Hepatocyte (in vitro differentiated cells): Measurements from ENCODE around the gene BCL7B.

ENCODE experiments used
- EZH2phosphoT487 ChIP-seq: fragments of 200-600 bp; sonication (generic); IDR thresholded peaks from one replicate; pipeline ENCODE4 v1.6.1; 2018; ENCODE audit warnings: antibody characterized with exemption, mild to moderate bottlenecking, low read depth, moderate library complexity; ENCODE audit not compliant: unreplicated experiment, severe bottlenecking
- TF ChIP-seq, protein P1 (sequence below): fragments of 200-600 bp; sonication (generic); IDR thresholded peaks from 2 replicates; pipeline ENCODE4 v1.5.1; 2016; ENCODE audit warnings: antibody characterized with exemption, mild to moderate bottlenecking; ENCODE audit not compliant: poor library complexity

DNA sequence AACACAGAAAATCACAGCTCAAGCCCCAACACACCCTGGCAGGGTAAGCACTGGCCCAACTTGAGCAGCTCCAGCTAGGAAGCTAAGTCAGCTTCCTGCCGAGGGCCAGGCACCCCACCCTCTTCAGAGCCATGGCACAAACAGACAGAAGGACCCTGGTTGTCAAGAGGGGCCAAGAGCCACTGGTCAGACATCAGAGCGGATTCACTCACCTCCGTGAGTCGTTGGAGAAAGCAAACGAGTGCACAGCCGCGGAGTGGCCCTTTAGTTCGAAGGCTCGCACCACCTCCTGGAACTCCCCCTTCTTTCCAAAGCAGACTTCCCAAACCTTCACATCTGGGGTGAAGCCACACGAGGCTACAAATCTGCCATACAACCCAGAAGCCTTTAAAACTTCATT is 13.5 kb upstream of the BCL7B start:
- TF ChIP-seq, protein P1, sequence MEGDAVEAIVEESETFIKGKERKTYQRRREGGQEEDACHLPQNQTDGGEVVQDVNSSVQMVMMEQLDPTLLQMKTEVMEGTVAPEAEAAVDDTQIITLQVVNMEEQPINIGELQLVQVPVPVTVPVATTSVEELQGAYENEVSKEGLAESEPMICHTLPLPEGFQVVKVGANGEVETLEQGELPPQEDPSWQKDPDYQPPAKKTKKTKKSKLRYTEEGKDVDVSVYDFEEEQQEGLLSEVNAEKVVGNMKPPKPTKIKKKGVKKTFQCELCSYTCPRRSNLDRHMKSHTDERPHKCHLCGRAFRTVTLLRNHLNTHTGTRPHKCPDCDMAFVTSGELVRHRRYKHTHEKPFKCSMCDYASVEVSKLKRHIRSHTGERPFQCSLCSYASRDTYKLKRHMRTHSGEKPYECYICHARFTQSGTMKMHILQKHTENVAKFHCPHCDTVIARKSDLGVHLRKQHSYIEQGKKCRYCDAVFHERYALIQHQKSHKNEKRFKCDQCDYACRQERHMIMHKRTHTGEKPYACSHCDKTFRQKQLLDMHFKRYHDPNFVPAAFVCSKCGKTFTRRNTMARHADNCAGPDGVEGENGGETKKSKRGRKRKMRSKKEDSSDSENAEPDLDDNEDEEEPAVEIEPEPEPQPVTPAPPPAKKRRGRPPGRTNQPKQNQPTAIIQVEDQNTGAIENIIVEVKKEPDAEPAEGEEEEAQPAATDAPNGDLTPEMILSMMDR: no peak
- TF ChIP-seq EZH2phosphoT487: no peak
